GM19468 (cell line): ENCODE data around the gene GALR2.
"Not testable (repeated sequence)": the region's sequence is repeated elsewhere in the genome, so short reads cannot be mapped to it uniquely, and the experiment has no call there.

ENCODE experiments used
- ATAC-seq: cut with Tn5 transposase; IDR thresholded peaks from one replicate; pipeline ENCODE4 v1.9.1; 2021; ENCODE audit warnings: mild to moderate bottlenecking, moderate library complexity, moderate number of reproducible peaks; ENCODE audit not compliant: unreplicated experiment; ENCODE audit errors: extremely low read depth

Gene GALR2

GRCh38 chr17:76074390-76075363 lies at the start of gene GALR2:
Gene GALR2 (plus strand): TSS chr17:76074781. CDS start chr17:76074884, 103 bp downstream.
- ATAC-seq, result no peak

- no peak for ATAC-seq
These were observed 49.3 kb upstream of the GALR2 start for GRCh38 chr17:76025294-76025693.

DNA sequence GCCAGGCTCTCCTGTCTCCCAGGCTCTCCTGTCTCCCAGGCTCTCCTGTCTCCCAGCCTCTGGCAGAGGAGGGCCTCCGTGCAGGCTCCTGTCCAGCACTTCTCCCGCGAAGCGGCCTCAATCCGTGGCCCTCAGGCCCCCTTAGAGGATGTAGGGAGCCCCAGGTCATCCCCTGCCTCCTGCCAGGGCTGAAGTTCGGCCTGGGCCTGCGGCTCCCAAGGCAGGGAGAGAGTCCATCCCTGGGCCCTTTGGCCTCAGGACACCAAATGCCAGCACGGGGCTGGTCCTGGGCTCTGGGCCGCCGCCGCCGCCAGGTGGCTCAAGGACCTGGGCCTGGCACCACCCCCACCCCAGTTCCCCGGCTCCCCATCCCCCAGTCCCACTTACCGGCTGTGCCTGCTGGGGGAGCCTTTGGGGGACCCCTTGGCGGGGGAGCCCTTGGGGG lies 47.8 kb upstream of the GALR2 start:
- ATAC-seq, result no peak

GRCh38 chr17:76027159-76027839 lies 47.3 kb upstream of the GALR2 start, which contains the start of gene EVPL:
Gene EVPL (minus strand): TSS chr17:76027306. CDS start chr17:76027198, 108 bp downstream.
- no peak for ATAC-seq

DNA sequence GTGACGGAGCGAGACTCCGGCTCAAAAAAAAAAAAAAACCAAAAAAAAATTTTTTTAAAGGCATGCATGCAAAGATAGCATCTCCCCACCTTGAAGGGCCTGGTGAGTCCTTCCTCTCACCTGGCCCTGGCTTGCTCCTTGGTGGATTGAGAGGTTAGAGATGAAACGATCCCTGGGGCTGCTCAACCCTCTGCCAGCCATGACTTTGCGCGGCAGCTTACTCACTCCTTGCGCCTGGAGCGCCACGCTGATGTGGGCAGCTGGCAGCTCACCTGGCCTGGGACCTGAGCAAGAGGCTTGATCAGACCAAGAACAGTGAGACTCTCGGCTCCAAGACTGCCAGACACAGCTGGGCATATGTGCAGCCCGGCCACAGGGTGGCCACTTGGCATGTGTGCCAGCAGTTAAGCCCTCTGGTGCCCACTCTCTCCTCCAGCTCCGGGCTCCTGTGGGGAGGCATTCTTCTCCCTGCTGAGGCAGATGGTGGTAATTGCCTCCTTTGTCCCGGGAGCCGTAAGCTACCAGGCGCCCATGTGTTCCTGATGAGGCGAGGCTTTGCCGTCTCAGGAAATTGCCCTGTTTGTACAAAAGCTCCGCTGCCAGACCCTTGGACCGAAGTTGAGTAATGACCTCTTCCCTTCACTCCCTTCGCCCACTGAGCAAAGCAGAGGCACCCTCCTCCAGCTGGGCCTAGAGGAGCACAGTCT lies 42.4 kb upstream of the GALR2 start:
- ATAC-seq, result no peak

DNA sequence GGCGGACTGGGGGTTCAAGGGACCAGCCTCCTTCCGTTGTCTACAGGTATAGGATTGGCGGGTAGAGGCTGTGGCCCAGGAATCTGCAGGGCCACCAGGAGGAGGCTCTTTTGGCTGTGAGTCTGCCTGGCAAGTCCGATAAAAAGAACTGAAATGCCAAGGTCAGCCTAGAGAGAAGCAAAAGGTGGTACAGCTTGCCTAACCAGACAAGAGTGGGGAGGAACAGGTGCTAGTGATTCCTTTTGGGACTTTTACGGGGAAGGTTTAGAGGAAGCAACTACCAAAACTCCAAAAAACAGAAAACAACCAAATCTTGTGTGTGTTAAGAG lies 41.8 kb upstream of the GALR2 start:
- no peak for ATAC-seq

DNA sequence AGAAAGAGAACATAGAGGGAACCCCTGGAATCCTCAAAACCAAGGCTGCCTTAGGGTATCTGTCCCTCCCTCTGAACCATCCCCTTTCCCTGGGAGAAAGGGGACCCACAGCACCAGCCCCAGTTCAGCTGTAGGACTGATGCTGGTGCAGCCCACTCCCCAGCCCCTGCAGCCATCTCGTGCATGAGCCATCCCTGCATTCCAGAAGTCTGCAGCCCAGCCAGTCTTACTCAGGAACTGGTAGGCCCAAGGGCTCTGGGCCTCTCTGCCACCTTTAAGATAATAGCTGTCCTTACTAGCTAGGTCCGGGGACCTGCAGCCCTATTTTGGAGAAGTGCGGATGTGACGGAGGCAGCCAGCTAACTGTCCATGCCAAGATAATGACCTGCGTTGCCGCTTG lies 41.4 kb upstream of the GALR2 start:
- no peak for ATAC-seq

DNA sequence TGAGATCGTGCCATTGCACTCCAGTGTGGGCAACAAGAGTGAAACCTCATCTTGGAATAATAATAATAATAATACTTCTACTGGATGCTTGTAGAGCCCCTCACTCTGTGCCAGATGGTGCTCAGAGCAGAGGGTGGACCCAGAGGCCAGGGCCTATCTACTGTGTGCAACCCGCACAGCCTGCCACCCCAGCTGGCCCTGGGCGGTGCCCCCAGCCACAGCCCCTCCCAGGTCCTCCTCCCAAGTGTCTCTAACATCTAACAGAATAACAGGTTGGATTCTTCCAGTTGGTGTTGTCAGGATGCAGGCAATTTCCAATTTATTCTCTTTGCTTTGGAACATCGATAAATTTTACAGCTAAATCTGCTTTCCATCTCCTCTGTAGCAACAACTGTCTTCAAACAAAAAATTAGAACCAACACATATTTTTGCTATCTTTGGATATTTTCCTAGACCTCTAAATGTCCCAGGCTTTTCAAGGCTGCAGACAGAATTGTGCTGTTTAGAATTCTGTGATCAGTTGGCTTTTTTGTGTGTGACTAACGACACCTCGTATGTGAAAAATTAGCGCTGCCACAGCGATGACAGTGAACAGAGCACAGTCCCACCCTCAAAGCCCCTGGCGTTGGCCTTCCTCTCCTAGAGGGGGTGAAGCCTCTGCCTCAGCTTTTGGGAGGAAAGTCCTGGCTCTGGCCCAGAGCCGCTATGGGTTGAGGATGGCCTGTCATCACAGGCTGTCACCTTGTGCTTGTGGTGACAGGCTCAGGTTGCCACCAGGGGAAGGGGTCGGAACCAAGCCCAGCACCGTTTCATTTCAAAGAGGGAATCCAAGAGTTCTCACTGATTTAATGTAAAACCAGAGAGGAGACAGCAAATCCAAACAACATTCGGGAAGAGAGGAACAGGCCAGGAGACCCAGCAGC lies 39.9 kb upstream of the GALR2 start:
- no peak for ATAC-seq

GRCh38 chr17:76036497-76037261 lies 37.9 kb upstream of the GALR2 start:
- no peak for ATAC-seq

GRCh38 chr17:76038050-76038449 lies 36.5 kb upstream of the GALR2 start:
- no peak for ATAC-seq

DNA sequence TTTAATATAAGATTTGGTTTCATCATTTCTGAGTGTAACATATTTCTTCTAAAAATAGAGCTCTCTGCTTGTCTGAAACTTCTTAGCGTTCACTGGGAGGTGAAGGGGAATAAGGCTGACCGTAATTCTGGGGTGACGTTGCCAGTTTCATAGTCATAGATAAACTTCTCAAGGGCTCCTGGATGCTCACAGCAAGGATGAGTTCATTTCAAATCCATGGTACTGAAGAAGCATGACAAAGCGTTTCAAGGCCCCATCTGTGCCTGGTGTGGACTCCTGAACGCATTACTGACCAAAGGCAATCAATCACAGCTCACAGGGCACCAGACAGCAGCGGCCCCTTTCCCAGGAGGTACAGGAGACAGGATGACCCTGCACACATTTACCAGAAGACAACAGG lies 35.5 kb upstream of the GALR2 start:
- no peak for ATAC-seq

DNA sequence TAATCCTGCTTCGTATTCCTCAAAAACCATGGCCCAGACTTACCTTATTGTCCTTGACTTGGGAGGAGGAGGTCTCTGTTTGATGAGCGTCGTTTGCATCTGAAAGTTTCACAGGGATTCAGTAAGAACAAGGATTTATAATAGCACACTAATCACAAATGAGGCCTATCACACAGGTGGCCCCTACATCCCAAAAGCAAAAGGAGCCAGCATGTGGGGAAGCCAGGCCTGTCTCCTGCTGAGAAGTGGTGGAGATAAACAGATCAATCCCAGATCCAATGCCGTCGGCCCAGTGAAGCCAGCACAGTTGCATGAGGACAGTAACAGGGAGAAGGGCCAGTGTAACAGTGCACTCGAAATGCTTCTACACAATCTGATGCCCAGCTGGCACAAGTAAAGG lies 34.2 kb upstream of the GALR2 start:
- ATAC-seq, result no peak

DNA sequence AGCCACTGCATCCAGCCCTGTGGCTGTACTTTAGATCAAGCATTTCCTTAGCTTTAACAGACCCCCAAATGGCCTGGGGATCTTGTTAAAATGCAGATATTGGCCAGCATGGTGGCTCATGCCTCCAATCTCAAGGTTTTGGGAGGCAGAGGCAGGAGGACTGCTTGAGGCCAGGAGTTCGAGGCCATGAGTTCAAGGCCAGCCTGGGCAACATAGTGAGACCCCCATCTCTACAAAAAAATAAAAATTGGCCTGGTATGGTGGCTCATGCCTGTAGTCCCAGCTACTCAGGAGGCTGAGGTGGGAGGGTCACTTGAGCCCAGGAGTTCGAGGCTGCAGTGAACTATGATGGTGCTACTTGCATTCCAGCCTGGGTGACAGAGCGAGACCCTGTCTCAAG lies 31.7 kb upstream of the GALR2 start:
- ATAC-seq, result not testable (repeated sequence)

DNA sequence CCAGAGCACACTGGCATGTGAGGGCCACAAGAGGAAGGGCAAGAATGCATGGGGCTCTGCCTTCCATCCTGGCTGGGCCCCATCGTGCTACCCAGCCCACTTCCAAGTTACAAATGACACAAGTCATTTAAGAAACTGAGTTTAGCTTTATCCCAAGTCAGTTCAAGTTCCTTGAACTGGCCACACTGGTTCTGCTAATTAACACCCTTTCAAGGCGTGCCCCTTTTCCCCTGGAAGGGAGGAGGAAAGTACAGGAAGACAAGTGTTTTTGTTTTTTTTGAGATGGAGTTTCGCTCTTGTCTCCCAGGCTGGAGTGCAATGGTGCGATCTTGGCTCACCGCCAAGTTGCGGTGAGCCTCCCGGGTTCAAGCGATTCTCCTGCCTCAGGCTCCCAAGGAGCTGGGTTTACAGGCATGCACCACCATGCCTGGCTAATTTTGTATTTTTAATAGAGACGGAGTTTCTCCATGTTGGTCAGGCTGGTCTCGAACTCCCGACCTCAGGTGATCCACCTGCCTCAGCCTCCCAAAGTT lies 30.0 kb upstream of the GALR2 start:
- not testable (repeated sequence) for ATAC-seq

- no peak for ATAC-seq
These were observed 28.5 kb upstream of the GALR2 start for GRCh38 chr17:76046064-76046463.

DNA sequence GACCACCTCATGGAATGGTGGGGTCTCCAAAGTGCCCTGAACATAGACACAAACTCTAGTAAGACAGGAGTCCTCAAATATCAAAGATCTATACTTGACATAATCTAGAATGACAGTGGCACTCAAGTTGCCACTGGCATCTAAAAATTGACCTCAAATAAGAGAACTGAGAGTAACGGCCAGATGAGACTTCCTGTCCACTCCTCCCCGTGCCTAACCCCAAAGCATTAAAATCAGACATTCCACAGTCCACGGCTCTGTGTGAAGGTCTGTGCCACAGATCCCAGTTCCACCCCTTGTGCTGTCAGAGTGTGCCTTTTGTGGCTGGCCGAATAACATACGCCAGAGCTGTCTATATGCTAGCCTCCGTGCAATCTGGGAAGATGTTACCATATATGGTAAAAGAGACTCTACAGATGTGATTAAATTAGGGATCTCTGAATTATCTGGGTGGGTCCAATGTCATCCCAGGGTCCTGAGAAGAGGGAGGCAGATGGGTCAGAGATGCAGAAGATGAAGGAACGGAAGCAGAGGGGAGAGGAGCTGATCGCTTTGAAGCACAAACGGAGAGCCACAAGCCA lies 26.5 kb upstream of the GALR2 start:
- ATAC-seq, result no peak

DNA sequence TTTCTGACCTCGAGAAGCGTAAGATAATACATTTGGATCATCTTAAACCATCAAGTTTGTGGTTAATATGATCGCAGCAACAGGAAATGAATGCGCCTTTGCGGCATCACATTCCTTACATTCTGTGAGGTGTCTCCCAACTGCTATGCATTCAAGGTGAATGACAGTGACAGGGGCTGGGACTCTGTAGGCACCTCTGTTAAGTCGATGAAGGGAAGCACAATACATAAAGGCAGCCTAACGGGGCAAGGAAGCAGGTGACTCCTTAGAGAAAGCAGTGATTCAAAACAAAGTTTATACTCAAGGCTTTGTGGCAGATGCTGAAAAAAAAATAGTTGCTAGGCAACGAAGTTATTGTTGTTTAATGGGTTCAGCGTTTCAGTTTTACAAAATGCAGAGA lies 25.9 kb upstream of the GALR2 start:
- no peak for ATAC-seq

DNA sequence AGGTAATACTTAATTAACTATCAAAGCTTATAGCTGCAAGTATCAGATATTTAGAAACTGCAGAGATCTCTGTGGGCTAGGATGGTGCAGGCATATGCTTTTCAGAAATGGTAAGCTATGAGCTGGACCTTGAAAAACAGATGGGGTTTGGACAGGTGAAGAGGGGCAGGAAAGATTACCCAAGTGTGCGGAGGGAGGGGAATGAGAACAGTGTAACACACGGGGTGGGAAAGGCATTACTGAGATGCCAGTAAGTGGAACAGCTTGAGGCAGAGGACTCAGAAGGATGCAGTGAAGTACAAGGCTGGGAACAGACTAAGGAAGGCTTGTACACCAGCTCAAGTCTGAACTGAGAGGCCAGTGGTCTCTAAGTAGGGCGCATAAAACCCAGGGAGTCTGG lies 25.3 kb upstream of the GALR2 start:
- no peak for ATAC-seq
